CD4-positive, alpha-beta T cell treated with Interleukin-6 for 4 hours (primary cell): ENCODE results near the gene BAAT.

Experiments
- DNase-seq: peaks from one replicate; pipeline ENCODE4 v3.0.0-alpha.2; 2020; ENCODE audit warnings: mixed read lengths

The BAAT gene

DNA sequence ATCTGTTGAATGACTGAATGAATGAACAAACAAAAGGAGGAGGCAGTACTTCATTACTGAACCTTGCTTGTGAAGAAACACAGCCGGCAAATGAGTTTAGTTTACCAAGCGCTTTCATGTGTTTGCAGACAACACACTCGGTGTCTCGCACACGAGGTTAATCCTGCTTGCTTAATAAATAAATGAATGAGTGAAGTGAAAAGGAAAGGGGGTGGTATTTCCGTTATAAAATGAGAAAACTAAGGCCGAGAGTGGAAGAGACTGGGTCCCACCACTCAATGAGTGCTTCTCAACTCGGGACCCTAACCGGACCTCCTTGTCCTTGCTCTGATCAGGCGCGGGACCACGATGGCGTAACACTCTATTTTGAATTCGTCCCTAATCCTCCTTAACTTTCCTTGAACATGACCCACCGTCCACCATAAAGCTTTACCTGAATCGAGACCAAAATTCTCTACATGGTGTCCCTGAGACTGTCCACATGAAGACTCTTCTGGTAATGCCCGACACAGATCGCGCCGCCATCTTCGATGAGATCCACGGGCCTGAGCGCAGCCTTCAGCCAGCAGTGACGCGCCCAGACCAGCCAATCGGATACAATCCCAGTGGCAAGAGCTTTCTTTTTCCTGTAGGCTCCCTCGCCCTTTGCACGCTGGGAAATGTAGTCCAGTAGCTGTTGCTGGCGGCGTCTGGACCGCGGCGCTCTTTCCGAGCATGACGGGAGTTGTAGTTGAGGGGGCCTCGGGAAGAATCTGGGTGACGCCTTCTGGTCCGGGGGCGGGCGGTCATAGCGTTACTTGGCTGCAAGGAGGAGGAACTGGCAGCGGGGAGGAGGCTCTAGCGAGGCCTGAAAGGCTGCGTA, 13.5 kb upstream of the BAAT start, which contains the start of the genes MRPL50 and ZNF189:
Gene MRPL50 (minus strand): TSS at position 551 of the 862 bp plus-strand sequence. CDS start 26 bp downstream, at position 525.
Gene ZNF189 (plus strand): TSS at position 784 of the 862 bp plus-strand sequence. CDS start 306 bp downstream, outside the sequence.
- DNase-seq, result peak; percentile 96

DNA sequence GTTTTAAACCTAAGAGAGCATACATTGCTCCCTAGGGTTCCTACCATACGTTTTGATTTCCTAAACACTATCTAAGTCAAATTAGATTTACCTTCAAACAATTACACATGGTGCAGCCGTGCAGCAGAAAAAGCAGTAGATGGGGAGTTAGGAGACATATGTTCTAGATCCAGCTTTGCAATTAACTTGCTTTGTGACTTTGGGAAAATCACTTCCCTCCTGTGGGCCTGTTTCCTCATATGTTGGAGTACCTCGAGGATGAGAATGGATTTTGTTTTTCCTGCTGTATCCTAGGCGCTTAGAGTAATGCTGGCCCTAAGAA, 12.9 kb upstream of the BAAT start:
- no peak for DNase-seq

DNA sequence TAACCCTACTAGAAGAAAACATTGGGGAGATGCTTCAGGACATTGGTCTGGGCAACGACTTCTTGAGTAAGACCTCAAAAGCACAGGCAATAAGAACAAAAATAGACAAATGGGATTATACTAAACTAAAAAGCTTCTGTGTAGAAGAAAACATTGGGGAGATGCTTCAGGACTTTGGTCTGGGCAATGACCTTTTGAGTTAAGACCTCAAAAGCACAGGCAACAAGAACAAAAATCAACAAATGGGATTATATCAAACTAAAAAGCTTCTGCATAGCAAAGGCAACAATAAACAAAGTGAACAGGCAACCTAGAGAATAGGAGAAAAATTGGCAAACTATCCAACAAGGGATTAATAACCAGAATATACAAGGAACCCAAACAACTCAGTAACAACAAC, 9.9 kb upstream of the BAAT start:
- no peak for DNase-seq

DNA sequence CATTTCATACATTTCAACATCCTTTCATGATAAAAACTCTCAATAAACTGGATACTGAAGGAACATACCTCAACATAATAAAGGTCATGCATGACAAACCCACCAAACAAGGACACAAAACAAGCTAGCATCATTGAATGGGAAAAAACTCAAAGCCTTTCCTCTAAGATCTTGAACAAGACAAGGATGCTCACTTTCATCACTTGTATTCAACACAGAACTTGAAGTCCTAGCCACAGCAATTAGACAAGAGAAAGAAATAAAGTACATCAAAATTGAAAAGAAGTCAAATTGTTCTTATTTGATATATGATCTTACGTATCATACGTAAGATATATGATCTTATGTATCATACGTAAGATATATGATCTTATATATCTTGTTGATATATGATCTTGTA, 8.3 kb upstream of the BAAT start:
- DNase-seq, result no peak

DNA sequence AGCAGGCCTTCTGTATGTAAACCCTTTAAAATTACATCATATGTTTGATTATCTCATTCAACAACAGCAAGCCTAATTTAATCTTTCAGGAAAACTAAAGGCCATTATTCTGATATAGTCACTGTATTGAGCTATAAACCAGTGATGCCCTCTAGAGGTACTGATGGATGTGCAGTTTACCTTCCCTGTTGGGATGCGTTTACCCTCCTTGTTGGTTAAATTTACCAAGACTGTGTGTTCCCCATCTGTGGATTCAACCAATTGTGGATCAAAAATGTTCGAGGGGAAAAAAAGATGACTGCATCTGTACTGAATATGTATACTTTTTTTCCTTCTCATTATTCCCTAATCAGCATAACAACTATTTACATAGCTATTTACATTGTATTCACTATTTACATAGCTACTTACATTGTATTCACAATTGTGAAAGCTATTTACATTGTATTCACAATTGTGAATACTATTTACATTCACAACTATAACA, 3.7 kb upstream of the BAAT start:
- DNase-seq, result no peak

DNA sequence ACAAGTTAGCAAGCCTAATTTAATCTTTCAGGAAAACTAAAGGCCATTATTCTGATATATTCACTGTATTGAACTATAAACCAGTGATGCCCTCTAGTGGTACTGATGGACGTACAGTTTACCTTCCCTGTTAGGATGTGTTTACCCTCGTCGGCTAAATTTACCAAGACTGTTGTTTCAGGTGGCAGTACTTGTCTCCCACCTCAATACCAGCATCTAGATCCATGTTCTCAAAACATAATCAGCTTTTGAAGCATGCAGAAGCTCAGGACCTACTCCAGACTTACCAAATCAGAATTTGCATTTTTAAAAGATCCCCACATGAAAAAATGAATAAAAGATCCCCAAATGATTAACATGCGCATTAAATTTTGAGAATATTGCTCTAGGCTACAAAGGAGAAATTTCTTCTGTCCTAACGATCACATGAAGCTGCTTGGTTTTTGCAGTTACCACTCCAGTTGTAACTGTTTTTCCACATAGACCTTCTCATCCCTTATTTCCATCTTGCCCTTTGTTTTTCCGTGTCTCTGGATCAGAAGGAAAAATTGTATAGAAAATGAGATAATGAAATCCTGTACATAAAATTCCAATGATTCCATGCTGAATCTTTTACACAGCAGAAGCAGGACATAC, 3.2 kb upstream of the BAAT start:
- DNase-seq, result no peak

DNA sequence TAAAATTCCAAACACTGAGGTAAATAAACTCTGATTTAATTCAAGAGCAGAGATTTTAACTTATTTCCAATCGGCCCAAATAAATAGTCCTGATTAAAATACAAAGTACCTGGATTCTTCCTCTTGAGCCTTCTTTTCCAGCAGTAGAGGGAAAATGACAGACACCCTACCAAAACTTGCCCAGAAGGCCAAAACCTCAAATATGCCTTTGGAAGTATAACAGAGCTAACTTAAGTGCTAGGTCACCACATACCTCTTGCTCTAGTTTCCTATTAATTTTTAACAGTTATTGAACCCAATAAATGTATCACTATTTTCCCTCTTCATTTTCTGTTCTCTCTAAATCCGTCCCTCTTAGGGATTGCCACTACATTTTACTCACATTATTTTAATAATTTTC, 1.4 kb downstream of the BAAT start:
- DNase-seq, result no peak

DNA sequence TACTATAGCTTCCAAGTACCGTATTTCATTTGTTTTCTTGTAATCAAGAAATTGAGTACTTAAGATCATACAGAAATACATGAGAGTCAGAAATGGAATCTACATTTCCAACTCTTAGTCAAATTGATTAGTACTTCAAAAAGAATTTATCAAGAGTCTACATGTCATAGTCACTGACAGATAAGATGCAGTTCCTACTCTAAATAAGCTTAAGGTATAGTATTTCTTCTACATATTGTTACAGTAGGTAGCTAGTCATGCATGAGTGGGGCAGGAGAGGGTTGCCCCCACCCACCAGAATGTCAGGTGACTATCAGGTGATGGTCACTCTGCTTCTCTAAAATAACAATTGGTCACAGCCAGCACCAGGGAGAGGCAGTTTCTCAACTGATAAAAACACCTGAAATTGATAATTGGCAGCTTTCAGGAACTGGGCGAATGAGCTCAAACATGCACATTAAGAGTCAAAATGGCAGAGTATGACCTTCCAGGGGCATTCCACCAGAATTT, 2.9 kb downstream of the BAAT start:
- no peak for DNase-seq

DNA sequence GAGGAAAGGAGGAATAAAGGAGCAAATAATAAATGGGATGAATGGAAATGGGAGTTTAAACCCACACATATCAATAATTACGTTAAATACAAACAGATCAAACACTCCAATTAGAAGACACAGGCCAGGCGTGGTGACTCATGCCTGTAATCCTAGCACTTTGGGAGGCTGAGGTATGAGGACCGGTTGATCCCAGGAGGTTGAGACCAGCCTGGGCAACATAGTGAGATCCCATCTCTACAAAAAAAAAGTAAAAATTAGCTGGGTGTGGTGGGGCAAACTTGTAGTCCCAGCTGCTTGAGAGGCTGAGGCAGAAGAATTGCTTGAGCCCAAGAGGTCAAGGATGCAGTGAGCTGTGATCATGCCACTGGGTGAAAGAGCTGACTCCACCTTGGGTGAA, 3.7 kb downstream of the BAAT start:
- no peak for DNase-seq

DNA sequence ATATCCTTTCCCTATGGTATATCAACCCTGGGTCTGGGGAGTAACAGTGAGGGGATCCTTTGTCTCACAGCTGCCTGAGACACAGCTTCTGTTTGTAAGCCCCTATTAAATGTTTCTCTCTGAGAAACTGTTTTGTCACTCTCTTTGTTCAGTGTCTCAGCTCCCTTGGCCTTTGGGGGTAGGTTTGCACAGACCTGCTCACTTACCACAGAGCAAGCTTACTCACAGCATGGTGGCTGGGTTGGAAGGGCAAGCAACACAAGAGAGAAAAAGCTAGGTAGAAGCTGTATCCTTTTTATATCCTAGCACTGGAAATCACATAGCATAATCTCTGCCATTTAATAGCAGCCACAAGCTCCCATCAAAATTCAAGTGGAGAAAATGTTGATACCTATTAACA, 4.5 kb downstream of the BAAT start:
- no peak for DNase-seq

DNA sequence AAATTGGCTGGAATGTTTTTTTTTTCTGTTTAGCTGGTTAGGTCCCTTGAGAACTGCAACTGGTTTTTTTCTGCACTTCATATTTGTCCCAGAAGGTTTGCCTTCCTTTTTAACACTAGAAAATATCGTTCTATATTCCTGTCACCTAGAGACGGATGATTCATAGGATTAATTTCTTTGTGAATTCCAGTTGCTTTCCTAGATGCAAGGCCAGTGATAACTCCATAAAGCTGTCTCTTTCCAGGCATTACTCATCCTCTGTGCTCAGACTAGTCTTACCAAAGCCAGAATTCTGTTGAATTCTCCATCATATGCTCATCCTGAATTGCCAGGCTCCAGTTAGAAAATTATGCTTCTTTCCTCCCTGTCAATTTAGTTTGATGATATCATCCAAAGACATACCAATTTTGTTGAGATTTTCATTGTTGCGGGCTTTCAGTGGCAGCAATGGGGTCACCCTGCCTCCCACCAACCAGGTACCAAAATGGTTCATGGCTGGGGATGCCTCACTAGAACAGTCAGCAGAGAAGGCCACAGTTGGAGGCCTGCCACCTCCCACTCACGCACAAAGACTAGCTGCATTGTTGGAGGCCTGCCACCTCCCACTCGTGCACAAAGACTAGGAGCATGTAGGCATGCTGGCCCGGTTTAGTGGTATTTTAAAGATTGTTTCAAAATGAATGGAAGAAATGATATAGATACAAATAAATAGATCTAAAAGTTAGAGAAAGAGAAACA, 8.5 kb downstream of the BAAT start:
- DNase-seq, result no peak

DNA sequence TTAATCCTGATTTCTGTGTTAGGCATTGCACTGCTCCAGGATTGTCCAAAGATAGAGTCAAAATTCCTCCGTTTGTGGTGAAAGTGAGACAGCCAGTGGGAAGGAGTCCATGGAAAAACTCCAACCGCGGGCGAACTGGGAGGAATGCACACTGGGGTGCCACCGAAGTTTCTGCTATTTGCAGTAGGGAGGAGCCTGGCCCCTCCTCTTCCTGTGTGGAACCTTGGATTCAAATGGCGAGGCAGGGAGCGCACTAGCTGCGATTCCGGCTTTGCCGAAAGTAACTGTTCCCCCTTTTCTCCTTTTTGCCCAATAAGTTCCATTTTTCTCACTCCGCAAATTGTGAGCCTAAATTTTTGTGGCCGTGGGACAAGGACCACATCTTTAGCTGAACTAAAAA, 9.3 kb downstream of the BAAT start:
- DNase-seq, result no peak

DNA sequence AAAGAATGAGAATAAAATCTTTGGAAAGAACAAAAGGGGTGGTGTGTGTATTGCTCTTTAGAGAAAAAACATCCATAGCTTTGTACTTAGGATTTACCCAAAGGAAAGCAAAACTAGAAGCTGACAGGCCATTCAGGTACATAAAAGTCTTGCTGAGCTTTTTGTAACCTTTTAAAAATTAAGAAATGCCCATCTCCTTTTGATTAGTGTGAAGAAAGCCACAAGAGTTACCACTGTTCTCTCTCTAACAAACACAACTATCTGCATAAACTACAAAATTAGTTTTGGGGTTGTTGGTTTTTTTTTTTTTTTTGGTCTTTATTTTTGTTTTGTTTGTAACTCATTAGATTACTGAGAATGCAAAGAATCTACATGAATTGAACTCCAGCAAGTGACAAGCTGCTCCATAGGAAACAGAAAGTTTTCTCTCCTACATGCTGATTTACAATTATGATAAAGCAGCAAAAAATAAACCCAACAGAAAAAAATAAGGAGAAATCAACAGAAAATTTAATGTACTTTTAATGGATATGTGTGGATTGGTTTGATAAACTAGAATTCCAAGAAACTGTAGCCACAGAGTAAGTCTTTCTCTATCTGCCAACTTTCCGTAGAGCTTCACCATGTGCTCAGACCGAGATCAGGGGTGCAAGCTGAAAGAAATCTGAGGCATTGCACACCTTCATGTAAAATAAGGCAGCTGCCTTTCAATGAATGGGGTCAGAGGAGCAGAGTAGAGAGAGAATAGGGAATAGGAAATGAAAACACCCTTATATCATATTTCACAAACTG, 12.3 kb downstream of the BAAT start:
- no peak for DNase-seq

DNA sequence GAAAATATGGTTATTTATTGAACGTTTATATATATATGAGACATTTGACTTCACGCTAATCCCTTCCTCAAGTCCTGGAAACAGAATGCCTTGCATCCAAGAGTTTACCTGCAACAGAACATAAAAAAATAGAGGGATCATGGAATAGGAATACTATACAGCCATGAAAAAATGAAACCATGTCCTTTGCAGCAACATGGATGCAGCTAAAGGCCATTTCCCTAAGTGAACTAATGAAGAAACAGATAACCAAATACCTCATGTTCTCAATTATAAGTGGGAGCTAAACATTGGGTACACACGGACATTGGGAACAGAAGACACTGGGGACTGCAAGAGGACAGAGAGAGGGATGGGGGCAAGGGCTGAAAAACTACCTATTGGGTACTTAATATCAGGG, 13.0 kb downstream of the BAAT start:
- DNase-seq, result no peak

DNA sequence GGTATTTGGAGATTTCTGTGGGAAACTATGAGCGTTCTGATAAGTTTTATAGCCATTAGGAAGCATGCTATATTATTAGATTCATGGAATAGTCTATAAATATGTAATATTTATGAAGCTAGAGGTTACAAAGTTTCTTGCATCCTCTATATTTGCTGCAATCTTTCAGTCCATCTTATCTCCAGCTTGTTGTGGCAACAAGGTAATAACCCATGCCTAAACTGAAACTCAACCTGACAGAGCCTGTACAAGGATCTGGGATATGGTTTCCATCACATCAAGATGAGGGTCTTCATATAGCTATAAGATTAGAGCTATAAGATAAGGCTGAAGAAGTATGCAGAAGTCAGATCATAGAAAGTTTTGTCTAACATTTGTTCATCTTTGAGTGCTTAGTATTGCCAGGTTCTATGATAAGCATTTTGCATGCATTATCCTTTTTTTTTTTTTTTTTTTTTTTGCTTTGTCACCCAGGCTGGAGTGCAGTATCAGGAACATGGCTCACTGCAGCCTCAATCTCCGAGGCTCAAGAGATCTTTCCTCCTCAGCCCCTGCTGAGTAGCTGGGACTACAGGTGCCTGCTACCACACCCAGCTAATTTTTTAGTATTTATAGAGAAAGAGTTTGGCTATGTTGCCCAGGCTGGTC, 14.8 kb downstream of the BAAT start:
- no peak for DNase-seq

DNA sequence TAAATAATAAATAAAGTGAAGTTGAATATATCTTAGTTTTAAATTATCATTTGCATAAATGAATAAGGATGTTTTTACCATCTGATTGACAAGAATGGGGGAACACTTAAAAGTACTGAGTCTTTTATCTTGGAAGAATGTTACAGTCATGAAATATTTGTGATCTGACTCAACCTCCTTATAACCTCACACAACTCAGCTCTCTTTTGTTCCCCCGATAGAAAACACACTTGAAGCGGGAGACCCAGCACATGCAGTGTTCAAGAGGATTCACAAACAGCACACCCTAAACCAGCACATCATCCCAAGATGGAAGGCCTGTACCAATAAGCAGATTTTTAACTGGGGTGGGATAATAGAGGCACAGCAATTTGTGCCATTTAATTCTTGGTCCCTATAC, 15.5 kb downstream of the BAAT start:
- DNase-seq, result no peak

DNA sequence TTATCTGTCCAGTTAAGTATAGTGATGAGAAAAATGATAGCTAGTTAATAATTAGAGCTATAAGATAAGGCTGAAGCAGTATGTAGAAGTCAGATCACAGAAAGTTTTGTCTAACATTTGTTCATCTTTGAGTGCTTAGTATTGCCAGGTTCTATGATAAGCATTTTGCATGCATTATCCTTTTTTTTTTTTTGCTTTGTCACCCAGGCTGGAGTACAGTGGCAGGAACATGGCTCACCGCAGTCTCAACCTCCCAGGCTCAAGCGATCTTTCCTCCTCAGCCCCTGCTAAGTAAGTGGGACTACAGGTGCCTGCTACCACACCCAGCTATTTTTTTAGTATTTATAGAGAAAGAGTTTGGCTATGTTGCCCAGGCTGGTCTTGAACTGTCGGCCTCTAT, 17.5 kb downstream of the BAAT start:
- DNase-seq, result no peak

DNA sequence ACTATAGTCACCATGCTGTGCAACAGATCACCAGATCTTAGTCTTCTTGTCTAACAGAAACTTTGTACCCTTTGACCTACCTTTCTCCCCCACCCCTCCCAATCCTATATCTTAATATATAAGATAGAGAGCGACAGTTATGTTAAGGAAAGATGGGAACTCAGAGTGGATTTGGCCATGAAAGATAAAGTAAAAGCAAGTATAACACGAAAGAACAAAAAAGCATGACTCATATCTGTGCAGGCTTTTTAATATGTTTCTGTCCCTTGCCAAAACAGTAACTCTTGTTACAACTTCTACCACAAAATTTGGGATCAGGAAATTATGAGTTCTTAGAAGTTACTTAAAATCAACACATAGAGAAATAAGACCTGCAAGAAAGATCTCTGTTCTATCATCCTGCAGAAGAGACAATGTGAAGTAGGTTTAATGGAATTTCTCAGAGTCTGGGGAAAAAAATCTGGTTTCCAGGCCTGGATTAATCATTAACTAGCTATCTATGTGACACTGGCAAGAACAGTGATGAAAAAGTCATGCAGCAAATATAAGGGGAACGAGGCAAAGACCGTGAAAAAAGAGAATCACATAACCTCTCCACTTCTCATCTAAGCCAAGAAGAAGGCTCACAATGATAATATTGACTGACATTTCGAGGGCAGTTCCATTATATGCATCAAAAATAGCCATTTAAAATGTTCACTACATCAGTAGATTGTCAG, 18.6 kb downstream of the BAAT start:
- DNase-seq, result no peak

DNA sequence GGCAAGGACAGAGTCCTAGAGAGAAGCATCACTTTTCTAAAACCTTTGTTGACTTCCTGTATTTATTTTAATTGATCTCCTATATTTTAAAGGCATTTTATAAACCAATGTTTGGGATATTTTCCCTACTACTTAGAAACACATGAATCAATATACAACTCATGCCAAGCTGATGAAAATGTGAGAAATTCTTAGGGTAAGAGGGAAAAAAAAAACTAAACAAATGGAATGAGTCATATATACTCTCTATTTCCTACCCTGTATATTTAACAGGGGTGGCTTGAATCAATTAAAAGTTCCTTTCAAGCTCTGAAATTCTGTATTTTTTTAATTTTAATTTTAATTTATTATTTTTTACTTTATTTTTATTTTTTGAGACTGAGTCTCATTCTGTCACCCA, 19.6 kb downstream of the BAAT start:
- DNase-seq, result no peak

DNA sequence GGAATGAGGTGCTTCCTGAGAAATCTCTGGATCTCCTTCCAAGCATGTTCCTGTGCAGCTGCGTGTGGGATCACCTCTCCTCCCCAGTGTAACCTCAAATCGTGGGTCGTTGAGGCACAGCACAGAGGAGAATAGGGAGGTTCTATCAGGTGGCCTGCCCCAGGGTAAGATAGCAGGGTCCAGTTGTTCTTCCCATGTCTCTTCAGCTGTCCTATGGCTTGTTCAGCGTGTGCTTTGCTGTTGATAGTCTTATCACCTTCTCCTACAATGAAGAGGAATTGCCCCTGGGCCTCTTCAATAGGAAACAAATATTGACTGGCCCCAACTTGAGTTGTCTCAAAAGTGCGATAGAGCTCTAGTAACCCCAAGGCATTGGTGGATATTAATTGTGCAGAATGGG, 22.4 kb downstream of the BAAT start:
- no peak for DNase-seq

DNA sequence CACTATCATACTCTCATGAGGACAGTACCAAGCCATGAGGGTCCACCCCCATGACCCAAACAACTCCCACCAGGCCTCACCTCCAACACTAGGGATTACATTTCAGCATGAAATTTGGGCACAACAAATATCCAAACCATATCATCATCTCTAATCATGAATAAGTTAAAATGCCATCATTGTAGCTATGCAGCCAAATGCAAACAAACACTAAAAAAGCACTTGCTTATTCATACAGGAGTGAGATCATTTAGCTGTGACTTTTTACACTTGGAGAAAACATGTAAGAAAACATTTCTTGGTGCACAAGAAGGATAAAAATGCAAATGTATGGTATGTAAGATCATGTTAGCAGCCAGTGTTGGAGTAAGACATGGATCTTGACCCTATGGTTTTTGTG, 24.2 kb downstream of the BAAT start:
- DNase-seq, result no peak
